NT2/D1 (cell line): Measurements from ENCODE around the gene GNPNAT1.

Source experiments
- DNase-seq: peaks from one replicate; pipeline ENCODE4 v3.0.0-alpha.2; 2011; ENCODE audit warnings: low read depth, low spot score
- H3K27me3 ChIP-seq: 2 replicates; pipeline ENCODE4 v1.6.0; 2011; ENCODE audit warnings: mild to moderate bottlenecking; ENCODE audit not compliant: insufficient read length, insufficient read depth
- H3K36me3 ChIP-seq: 2 replicates; pipeline ENCODE4 v1.6.1; 2011; ENCODE audit warnings: mild to moderate bottlenecking, low read length, mixed read lengths; ENCODE audit not compliant: insufficient read depth, insufficient read length
- H3K4me1 ChIP-seq: 2 replicates; pipeline ENCODE4 v1.5.1; 2011; ENCODE audit not compliant: insufficient read depth, insufficient read length
- H3K4me3 ChIP-seq: 2 replicates; pipeline ENCODE4 v1.5.1; 2011; ENCODE audit warnings: low read depth; ENCODE audit not compliant: insufficient read length
- H3K9ac ChIP-seq: 2 replicates; pipeline ENCODE4 v1.6.0; 2011; ENCODE audit warnings: low read depth; ENCODE audit not compliant: insufficient read length
- H3K9me3 ChIP-seq: 2 replicates; pipeline ENCODE4 v1.5.1; 2011; ENCODE audit warnings: mild to moderate bottlenecking, low read length; ENCODE audit not compliant: insufficient read depth
- SUZ12 ChIP-seq: IDR thresholded peaks from 2 replicates; pipeline ENCODE4 v1.6.1; 2011; ENCODE audit not compliant: insufficient read length, insufficient read depth; ENCODE audit errors: extremely low read depth
- YY1 ChIP-seq: IDR thresholded peaks from 2 replicates; pipeline ENCODE4 v1.6.1; 2011; ENCODE audit not compliant: insufficient read length, insufficient read depth
- ZNF274 ChIP-seq: IDR thresholded peaks from 2 replicates; pipeline ENCODE4 v1.6.1; 2011; ENCODE audit warnings: mild to moderate bottlenecking, low read depth, low read length

The GNPNAT1 gene

GRCh38 chr14:52829527-52830185 is 38.2 kb upstream of the GNPNAT1 start:
- Histone ChIP-seq H3K4me3 (no peak overlapping the region), H3K4me1 (no peaks in the 10 kb centered on the region), H3K9me3 (no peaks in the 10 kb centered on the region), H3K27me3 (no peaks in the 10 kb centered on the region), H3K9ac (no peak overlapping the region), H3K36me3 (no peaks in the 10 kb centered on the region)
- TF ChIP-seq ZNF274 (no peak), YY1 (no peak), SUZ12 (no peak)
- DNase-seq = no peak

GRCh38 chr14:52827426-52827825 is 36.0 kb upstream of the GNPNAT1 start:
- DNase-seq = no peak
- Histone ChIP-seq H3K4me1 (no peaks in the 10 kb centered on the region), H3K27me3 (no peaks in the 10 kb centered on the region), H3K9me3 (no peaks in the 10 kb centered on the region), H3K4me3 (no peak overlapping the region), H3K9ac (no peak overlapping the region), H3K36me3 (no peaks in the 10 kb centered on the region)
- TF ChIP-seq SUZ12 (no peak), ZNF274 (no peak), YY1 (no peak)

GRCh38 chr14:52825085-52825484 is 33.7 kb upstream of the GNPNAT1 start:
- Histone ChIP-seq H3K4me1 (no peaks in the 10 kb centered on the region), H3K9ac (no peak overlapping the region), H3K4me3 (no peak overlapping the region), H3K36me3 (no peaks in the 10 kb centered on the region), H3K9me3 (no peaks in the 10 kb centered on the region), H3K27me3 (no peaks in the 10 kb centered on the region)
- no peak for TF ChIP-seq YY1
- TF ChIP-seq ZNF274 = no peak
- no peak for TF ChIP-seq SUZ12
- DNase-seq = no peak

- TF ChIP-seq SUZ12 (no peak), YY1 (no peak), ZNF274 (no peak)
- Histone ChIP-seq H3K4me1 (no peaks in the 10 kb centered on the region), H3K9ac (no peak overlapping the region), H3K4me3 (no peak overlapping the region), H3K9me3 (no peaks in the 10 kb centered on the region), H3K36me3 (no peaks in the 10 kb centered on the region), H3K27me3 (no peaks in the 10 kb centered on the region)
- no peak for DNase-seq
These were observed 33.1 kb upstream of the GNPNAT1 start for GRCh38 chr14:52824462-52824861.

GRCh38 chr14:52821805-52822250 is 30.4 kb upstream of the GNPNAT1 start:
- H3K36me3 ChIP-seq = no peaks in the 10 kb centered on the region
- H3K4me3 ChIP-seq = no peak overlapping the region
- no peaks in the 10 kb centered on the region for H3K9me3 ChIP-seq
- no peaks in the 10 kb centered on the region for H3K27me3 ChIP-seq
- no peak for DNase-seq
- TF ChIP-seq SUZ12 (no peak), ZNF274 (no peak), YY1 (no peak)
- H3K4me1 ChIP-seq = no peaks in the 10 kb centered on the region
- H3K9ac ChIP-seq = no peak overlapping the region

- no peak for TF ChIP-seq ZNF274
- TF ChIP-seq YY1 = no peak
- TF ChIP-seq SUZ12 = no peak
- Histone ChIP-seq H3K27me3 (no peaks in the 10 kb centered on the region), H3K9me3 (no peaks in the 10 kb centered on the region), H3K36me3 (no peaks in the 10 kb centered on the region), H3K9ac (no peak overlapping the region), H3K4me1 (no peaks in the 10 kb centered on the region), H3K4me3 (no peak overlapping the region)
- DNase-seq = no peak
These were observed 16.7 kb upstream of the GNPNAT1 start for GRCh38 chr14:52808101-52808500.

- no peaks in the 10 kb centered on the region for H3K27me3 ChIP-seq
- no peaks in the 10 kb centered on the region for H3K36me3 ChIP-seq
- no peaks in the 10 kb centered on the region for H3K9me3 ChIP-seq
- TF ChIP-seq SUZ12 = no peak
- no peak for TF ChIP-seq ZNF274
- TF ChIP-seq YY1 = no peak
- H3K9ac ChIP-seq = no peak overlapping the region
- DNase-seq = no peak
- no peaks in the 10 kb centered on the region for H3K4me1 ChIP-seq
- no peak overlapping the region for H3K4me3 ChIP-seq
These were observed 14.7 kb upstream of the GNPNAT1 start for GRCh38 chr14:52806115-52806514.
